K562 (cell line): ENCODE results near the gene DPCD. TPM values are rescaled to one million over a fixed set of nuclear protein-coding genes. Genes with fewer than 3 reads are reported as not detected.

Source experiments
- ATAC-seq: fragments of 200-7000 bp; cut with Tn5 transposase; 3 replicates; pipeline ENCODE4 v1.9.1; 2020; ENCODE audit warnings: moderate library complexity
- BruUV-seq: library from RNA; stranded (reverse); fragments of 400-500 nt; replicated peaks from 2 replicates; lab custom pipeline; 2021; lab: Mats Ljungman, UMichigan
- CTCF ChIA-PET: fragments of 300-600 bp; formaldehyde crosslinking; extraction: SDS; loops from one replicate; lab custom pipeline; 2021; ENCODE audit warnings: low intra/inter-chr PET ratio; lab: Yijun Ruan, JAX
- POLR2A ChIA-PET: fragments of 300-600, 350-650 bp; sonication (Branson Sonifier 250); formaldehyde crosslinking; extraction: SDS; loops from one replicate; lab custom pipeline; 2021; ENCODE audit warnings: antibody characterized with exemption, inconsistent platforms; lab: Yijun Ruan, JAX
- DNase-seq, 4 experiments: peaks; one replicate each; pipeline versions ENCODE4 v3.0.0 to v3.0.0-alpha.2; 2011 to 2018; ENCODE audit warnings: low spot score in 3 of 4, mixed read lengths in 3 of 4; ENCODE audit errors: extremely low read depth in 1 of 4
- FAIRE-seq: peaks from 2 replicates; lab custom pipeline; 2011; peaks lifted over from hg19 to GRCh38; lab: Jason Lieb, UNC
- H2AFZ ChIP-seq: 2 replicates; pipeline ENCODE4 v1.6.0; 2011; ENCODE audit warnings: low read depth, low read length, control low read depth, inconsistent platforms
- H3K27ac ChIP-seq: fragments of 200-600 bp; 3 replicates; pipeline ENCODE4 v1.8.0; 2011; ENCODE audit warnings: low read depth, mild to moderate bottlenecking, control low read depth, inconsistent platforms, low read length, moderate library complexity, mixed read lengths; ENCODE audit errors: extremely low read depth
- H3K27me3 ChIP-seq, 2 experiments: fragments of 300-600 bp in 1 of 2; 2 replicates in 1 of 2; 3 replicates in 1 of 2; pipeline versions ENCODE4 v1.6.0 to v1.8.0; 2011; ENCODE audit warnings: inconsistent platforms in 2 of 2, low read length in 2 of 2, mild to moderate bottlenecking in 1 of 2, mixed read lengths in 1 of 2, moderate library complexity in 1 of 2; ENCODE audit not compliant: control insufficient read depth in 2 of 2, insufficient read depth in 2 of 2
- H3K36me3 ChIP-seq: fragments of 300-600 bp; 3 replicates; pipeline ENCODE4 v1.8.0; 2011; ENCODE audit warnings: mild to moderate bottlenecking, low read length, inconsistent platforms; ENCODE audit not compliant: control insufficient read depth, insufficient read depth
- H3K4me1 ChIP-seq, 2 experiments: fragments of 200-600 bp in 1 of 2; replicated peaks in 1 of 2; 2 replicates in 1 of 2; 3 replicates in 1 of 2; pipeline versions ENCODE4 v1.5.1 to v1.8.0; 2011; ENCODE audit warnings: inconsistent platforms in 2 of 2, low read length in 2 of 2, mild to moderate bottlenecking in 1 of 2, mixed read lengths in 1 of 2, moderate library complexity in 1 of 2; ENCODE audit not compliant: control insufficient read depth in 2 of 2, insufficient read depth in 2 of 2
- H3K4me2 ChIP-seq: 2 replicates; pipeline ENCODE4 v1.6.1; 2011; ENCODE audit warnings: low read length, control low read depth, inconsistent platforms, mixed read lengths; ENCODE audit not compliant: insufficient read depth
- H3K4me3 ChIP-seq: fragments of 200-600 bp; sonication (generic), shearing (Covaris generic); 2 replicates; pipeline ENCODE4 v1.5.1; 2016; ENCODE audit warnings: control low read depth, inconsistent platforms
- H3K79me2 ChIP-seq: fragments of 200-600 bp; 3 replicates; pipeline ENCODE4 v1.8.0; 2011; ENCODE audit warnings: low read length, inconsistent platforms; ENCODE audit not compliant: control insufficient read depth, insufficient read depth
- H3K9ac ChIP-seq, 2 experiments: 2 replicates each; pipeline versions ENCODE4 v1.6.0 to v1.6.1; 2011; ENCODE audit warnings: low read depth in 2 of 2, low read length in 2 of 2, control low read depth in 1 of 2, inconsistent platforms in 1 of 2, mild to moderate bottlenecking in 1 of 2, mixed read lengths in 1 of 2; ENCODE audit not compliant: insufficient read depth in 1 of 2
- H3K9me1 ChIP-seq: one replicate; pipeline ENCODE4 v1.6.0; 2011; ENCODE audit warnings: inconsistent platforms, mild to moderate bottlenecking, low read length, moderate library complexity; ENCODE audit not compliant: control insufficient read depth, insufficient read depth
- H3K9me3 ChIP-seq: replicated peaks from 2 replicates; pipeline ENCODE4 v1.5.1; 2011; ENCODE audit warnings: low read depth, low read length, inconsistent platforms; ENCODE audit not compliant: control insufficient read depth, insufficient read depth
- H4K20me1 ChIP-seq: replicated peaks from 2 replicates; pipeline ENCODE4 v1.6.1; 2011; ENCODE audit warnings: low read length, inconsistent platforms, mixed read lengths; ENCODE audit not compliant: control insufficient read depth, insufficient read depth
- EZH2 ChIP-seq: IDR thresholded peaks from 2 replicates; pipeline ENCODE4 v1.6.1; 2012; ENCODE audit warnings: low read depth, mild to moderate bottlenecking, inconsistent platforms, low read length, borderline replicate concordance
- HBP1 ChIP-seq: fragments of 450-650 bp; formaldehyde crosslinking; IDR thresholded peaks from 2 replicates; pipeline ENCODE4 v1.4.0; 2022; ENCODE audit warnings: missing genetic modification characterization
- NCOR1 ChIP-seq: fragments of 450-650 bp; IDR thresholded peaks from 2 replicates; pipeline ENCODE4 v1.6.1; 2016; ENCODE audit warnings: mild to moderate bottlenecking, moderate library complexity
- NFRKB ChIP-seq: fragments of 450-650 bp; IDR thresholded peaks from 2 replicates; pipeline ENCODE4 v1.6.1; 2016; ENCODE audit warnings: low read depth
- RNF219 ChIP-seq: fragments of 250-450 bp; sonication (Bioruptor Pico); IDR thresholded peaks from 2 replicates; pipeline ENCODE4 v1.5.0; 2022; ENCODE audit warnings: mild to moderate bottlenecking
- SNIP1 ChIP-seq: fragments of 450-650 bp; IDR thresholded peaks from 2 replicates; pipeline ENCODE4 v1.7.1; 2017; ENCODE audit warnings: low read depth, mild to moderate bottlenecking
- ZBTB2 ChIP-seq: fragments of 450-650 bp; IDR thresholded peaks from 2 replicates; pipeline ENCODE4 v1.6.1; 2016; ENCODE audit warnings: antibody characterized with exemption
- ZEB2 ChIP-seq: fragments of 450-650 bp; IDR thresholded peaks from 2 replicates; pipeline ENCODE4 v1.6.1; 2016
- WGBS: fragments of 100-300 bp; shearing (Covaris generic); methylation state at CpG from one replicate; pipeline ENCODE4 v1.1.6; 2016; ENCODE audit warnings: low coverage, mixed read lengths; ENCODE audit not compliant: insufficient coverage; ENCODE audit errors: missing lambda C conversion rate; 5-methylcytosine and 5-hydroxymethylcytosine counted together
- in situ Hi-C: fragments of 300-500 bp; cut with MboI; formaldehyde crosslinking; loops from 4 replicates; pipeline ENCODE4 v1.15.0; 2018; ENCODE audit warnings: inconsistent platforms, mixed read lengths
- intact Hi-C: fragments of 100-400 bp; cut with micrococcal nuclease; formaldehyde crosslinking; loops from 2 replicates; pipeline ENCODE4 v1.14.2; 2022
- polyA plus RNA-seq, 8 experiments: library from polyadenylated mRNA; depleted of rRNA in 4 of 8; stranded (reverse) in 5 of 8; unstranded in 3 of 8; fragments of >200 nt; fragmentation: Nextera tagmentation in 2 of 8; fragmentation: Illumina TruSeq in 1 of 8; extraction: Ambion mirVana in 2 of 8; extraction: Trizol in 1 of 8; gene quantifications; 2 replicates each; pipeline versions ENCODE4 v1.2.1 to v1.2.3, GENCODE V29; 2011 to 2014; ENCODE audit warnings: inconsistent platforms in 1 of 8, missing spikeins in 1 of 8
- total RNA-seq, 7 experiments: library from RNA; depleted of rRNA in 6 of 7; stranded (reverse); fragments of >200 nt in 6 of 7; fragmentation: Illumina TruSeq in 2 of 7; extraction: Trizol in 2 of 7; gene quantifications; 2 replicates each; pipeline versions ENCODE4 v1.2.1 to v1.2.3, GENCODE V29; 2011 to 2021; ENCODE audit warnings: low replicate concordance in 1 of 7

The DPCD gene
- total and polyA plus RNA-seq, 9 of the 15 experiments (the other 6 are each of a cell fraction or from before 2014, with no cell fraction given) = 12.1 to 45.2 (median 20.0) TPM

- in situ Hi-C loops = no loop called here
Measured at GRCh38 chr10:101651336-101651735, 63.2 kb downstream of the DPCD start.

More at GRCh38 chr10:101651336-101651735, 63.2 kb downstream of the DPCD start:
- POLR2A ChIA-PET = no interaction called here
- Histone ChIP-seq H3K9me1 (no peaks in the 10 kb centered on the region), H3K9ac (no peak overlapping the region), H4K20me1 (no peaks in the 10 kb centered on the region)
- no TSS peak for BruUV-seq
- TF ChIP-seq ZEB2 (no peak), ZBTB2 (no peak), NCOR1 (no peak), SNIP1 (no peak), HBP1 (CRISPR knock-in tag) (no peak), RNF219 (CRISPR knock-in tag) (no peak), NFRKB (no peak), EZH2 (no peak)
- TF ChIP-seq, all 486 proteins: peak for 0
- ATAC-seq = no peak
- no peak for FAIRE-seq
- Histone ChIP-seq H3K4me1 (no peaks in the 10 kb centered on the region; a peak in 1 of 5 replicates), H3K4me2 (no peak overlapping the region), H3K27ac (no peak overlapping the region), H3K36me3 (no peaks in the 10 kb centered on the region), H3K27me3 (no peaks in the 10 kb centered on the region), H3K79me2 (no peaks in the 10 kb centered on the region), H3K9me3 (no peaks in the 10 kb centered on the region), H3K4me3 (no peak overlapping the region), H2AFZ (no peak overlapping the region)
- CTCF ChIA-PET = no interaction called here
- intact Hi-C loops = no loop called here
- 75% methylated on average over 2 of the region's 5 CpGs for WGBS
- no peak for DNase-seq
